GM21717 (cell line): Measurements from ENCODE around the gene DNMT3L.
"Not testable (repeated sequence)": the region's sequence is repeated elsewhere in the genome, so short reads cannot be mapped to it uniquely, and the experiment has no call there.

Experiments used
- ATAC-seq: cut with Tn5 transposase; IDR thresholded peaks from one replicate; pipeline ENCODE4 v1.9.1; 2021; ENCODE audit warnings: mild to moderate bottlenecking, moderate library complexity; ENCODE audit not compliant: unreplicated experiment

DNMT3L gene

GRCh38 chr21:44199448-44199847 lies 62.2 kb downstream of the DNMT3L start:
- no peak for ATAC-seq

GRCh38 chr21:44197156-44197516 lies 64.6 kb downstream of the DNMT3L start:
- not testable (repeated sequence) for ATAC-seq
